ENCODE data around the gene ETS1. TPM values are rescaled to one million over a fixed set of nuclear protein-coding genes. Genes with fewer than 3 reads are reported as not detected.
A peak's percentile ranks its signal among the peaks of the same experiment; 100 is the strongest.

The ETS1 gene
- total RNA-seq, 2 donors from 2014 or later, result 19.3 to 37.6 TPM

DNA sequence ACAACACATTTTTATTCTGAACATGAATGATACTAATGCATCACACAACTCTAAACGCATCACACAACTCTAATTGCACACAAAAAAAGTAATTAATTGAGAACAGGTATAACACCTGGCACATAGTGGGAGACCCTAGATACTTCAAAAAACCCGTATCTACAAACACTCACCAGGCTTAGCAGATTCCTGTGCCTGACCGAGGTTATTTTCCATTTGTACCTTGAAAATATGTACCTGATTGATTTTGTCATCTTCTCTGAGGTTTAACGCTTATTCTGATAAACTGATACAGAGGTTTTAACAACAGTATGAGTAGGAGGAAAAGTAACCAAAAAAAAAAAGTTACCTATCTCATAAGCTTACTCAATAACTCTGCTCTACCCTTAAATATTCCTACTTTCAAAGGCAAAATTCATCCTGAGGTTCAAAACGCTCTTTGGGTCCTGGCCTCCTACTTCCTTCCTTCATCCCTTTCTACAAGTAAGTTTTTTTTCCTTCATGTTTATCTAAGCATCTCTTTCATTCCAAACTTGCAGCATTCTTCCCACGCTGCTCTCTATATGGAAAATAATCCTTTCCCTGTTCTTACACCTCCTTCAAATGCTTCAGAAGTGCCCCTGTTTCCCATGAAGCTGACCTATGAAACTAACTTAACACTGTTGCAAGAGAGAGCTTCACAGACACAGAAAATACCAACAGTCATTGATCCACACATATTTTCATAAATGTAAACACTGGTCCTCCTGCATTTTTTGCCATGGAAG, 73.3 kb downstream of the ETS1 start:
- Histone ChIP-seq H3K4me3 (no peak overlapping the region), H3K9ac (ENCODE audit: low read depth in 2 of 2, low read length in 2 of 2) (peak overlapping the region in 1 of 2 donors; percentile 29), H3K9me3 (no peaks in the 10 kb centered on the region), H3K36me3 (no peaks in the 10 kb centered on the region), H3K4me1 (peaks cover 8% of the 10 kb centered on the region), H3K27me3 (no peaks in the 10 kb centered on the region), H3K27ac (peak overlapping the region; percentile 4)
- TF ChIP-seq, protein P1, sequence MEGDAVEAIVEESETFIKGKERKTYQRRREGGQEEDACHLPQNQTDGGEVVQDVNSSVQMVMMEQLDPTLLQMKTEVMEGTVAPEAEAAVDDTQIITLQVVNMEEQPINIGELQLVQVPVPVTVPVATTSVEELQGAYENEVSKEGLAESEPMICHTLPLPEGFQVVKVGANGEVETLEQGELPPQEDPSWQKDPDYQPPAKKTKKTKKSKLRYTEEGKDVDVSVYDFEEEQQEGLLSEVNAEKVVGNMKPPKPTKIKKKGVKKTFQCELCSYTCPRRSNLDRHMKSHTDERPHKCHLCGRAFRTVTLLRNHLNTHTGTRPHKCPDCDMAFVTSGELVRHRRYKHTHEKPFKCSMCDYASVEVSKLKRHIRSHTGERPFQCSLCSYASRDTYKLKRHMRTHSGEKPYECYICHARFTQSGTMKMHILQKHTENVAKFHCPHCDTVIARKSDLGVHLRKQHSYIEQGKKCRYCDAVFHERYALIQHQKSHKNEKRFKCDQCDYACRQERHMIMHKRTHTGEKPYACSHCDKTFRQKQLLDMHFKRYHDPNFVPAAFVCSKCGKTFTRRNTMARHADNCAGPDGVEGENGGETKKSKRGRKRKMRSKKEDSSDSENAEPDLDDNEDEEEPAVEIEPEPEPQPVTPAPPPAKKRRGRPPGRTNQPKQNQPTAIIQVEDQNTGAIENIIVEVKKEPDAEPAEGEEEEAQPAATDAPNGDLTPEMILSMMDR (IDR thresholded peaks at IDR 0.05), result no peak
- intact Hi-C loops (cut with DNase I), result no loop called here
- DNase-seq, result no peak

DNA sequence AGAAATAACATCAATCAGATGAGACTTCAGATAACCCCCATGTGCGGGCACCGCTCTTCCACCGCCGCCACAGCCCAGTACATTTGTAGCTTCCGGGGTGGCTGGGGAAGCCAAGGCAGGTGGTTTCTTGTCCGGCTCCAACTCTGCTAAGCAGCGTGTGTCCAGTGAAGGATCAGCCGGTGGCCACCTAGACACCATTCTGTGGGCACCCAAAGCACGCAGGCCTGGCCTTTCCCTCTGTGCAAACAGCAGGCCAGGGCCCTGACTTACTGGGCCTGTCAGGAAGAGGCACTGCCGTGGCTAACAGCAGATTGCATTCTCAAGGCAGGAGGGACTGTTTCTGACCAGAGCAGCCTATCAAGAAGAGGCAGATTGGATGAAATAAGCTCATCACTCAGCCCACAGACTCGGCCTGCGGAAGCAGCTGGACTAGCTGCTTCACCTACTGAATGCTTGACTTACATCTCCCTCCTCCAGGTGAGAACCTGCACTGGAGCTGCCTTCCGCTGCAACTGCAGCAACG, 74.8 kb downstream of the ETS1 start:
- intact Hi-C loops (cut with DNase I), result no loop called here
- no peaks in the 10 kb centered on the region for H3K36me3 ChIP-seq
- H3K27me3 ChIP-seq, result no peaks in the 10 kb centered on the region
- H3K4me3 ChIP-seq, result no peak overlapping the region
- no peaks in the 10 kb centered on the region for H3K9me3 ChIP-seq
- no peak overlapping the region for H3K27ac ChIP-seq
- TF ChIP-seq, protein P1 (IDR thresholded peaks at IDR 0.05), result no peak
- no peak for DNase-seq
- H3K4me1 ChIP-seq, result peaks cover 8% of the 10 kb centered on the region
- peak overlapping the region in 1 of 2 donors; percentile 28 for H3K9ac ChIP-seq (ENCODE audit: low read depth in 2 of 2, low read length in 2 of 2)

DNA sequence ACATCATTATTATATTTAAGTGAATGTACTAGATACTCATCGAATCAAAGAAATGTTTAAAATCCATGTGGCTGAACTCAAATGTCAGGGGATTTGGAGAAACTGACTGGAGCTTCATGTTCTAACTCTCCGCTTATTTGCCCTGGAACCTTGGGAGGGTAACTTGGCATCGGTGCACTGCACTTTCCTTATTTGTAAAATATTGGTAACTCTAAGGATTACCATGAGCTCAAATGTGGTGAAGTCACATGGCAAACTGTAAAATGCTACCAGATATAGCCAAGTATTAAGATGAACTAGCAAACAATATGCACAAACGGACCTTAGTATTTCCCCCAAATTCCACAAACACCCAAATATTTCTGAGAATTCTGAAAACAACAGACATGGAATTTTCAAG, 75.6 kb downstream of the ETS1 start:
- peaks cover 8% of the 10 kb centered on the region for H3K4me1 ChIP-seq
- H3K9ac ChIP-seq (ENCODE audit: low read depth in 2 of 2, low read length in 2 of 2), result peak overlapping the region in 1 of 2 donors; percentile 28
- no peaks in the 10 kb centered on the region for H3K27me3 ChIP-seq
- H3K9me3 ChIP-seq, result no peaks in the 10 kb centered on the region
- no peak for DNase-seq
- no peak overlapping the region for H3K27ac ChIP-seq
- intact Hi-C loops (cut with DNase I), result no loop called here
- no peaks in the 10 kb centered on the region for H3K36me3 ChIP-seq
- no peak overlapping the region for H3K4me3 ChIP-seq
- TF ChIP-seq, protein P1 (IDR thresholded peaks at IDR 0.05), result no peak

DNA sequence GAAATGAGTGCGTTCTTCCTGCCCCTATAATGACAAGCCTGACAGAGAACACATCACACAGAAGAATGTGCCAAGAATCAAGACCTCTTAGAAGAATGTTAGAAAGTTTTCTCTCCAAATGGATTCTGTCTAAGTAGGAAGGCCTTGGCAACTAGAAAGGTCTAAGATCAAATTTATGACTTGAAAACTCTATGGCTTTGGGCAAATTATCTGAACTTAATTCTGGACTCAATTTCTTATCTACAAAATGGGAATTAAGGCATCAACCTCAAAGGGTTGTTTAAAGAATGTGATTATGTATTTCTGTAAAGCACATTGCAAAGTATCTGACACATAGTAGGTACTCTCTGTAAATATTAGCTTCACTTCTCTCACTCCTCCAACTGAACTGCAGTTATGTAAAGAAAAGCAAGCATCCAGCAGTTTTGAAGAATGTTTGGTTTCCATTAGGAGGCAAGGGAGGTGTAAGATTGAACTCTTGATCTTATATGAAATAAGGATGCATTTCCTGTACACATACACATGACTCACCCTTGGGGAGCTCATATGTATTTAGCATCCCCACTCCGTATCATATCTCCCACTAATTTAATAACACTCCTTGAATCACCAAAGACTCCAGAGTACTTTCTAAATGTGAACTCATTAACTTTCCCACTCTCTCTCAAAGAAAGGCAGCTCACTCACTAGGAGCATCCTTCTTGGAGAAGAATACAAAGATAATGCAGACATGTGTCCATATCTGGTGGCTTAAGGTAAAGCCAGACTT, 77.6 kb downstream of the ETS1 start:
- Histone ChIP-seq H3K27ac (peak overlapping the region; percentile 6), H3K4me3 (no peak overlapping the region)

More for the DNA sequence above, 77.6 kb downstream of the ETS1 start:
- Histone ChIP-seq H3K27me3 (no peaks in the 10 kb centered on the region), H3K36me3 (no peaks in the 10 kb centered on the region), H3K9me3 (no peaks in the 10 kb centered on the region), H3K9ac (ENCODE audit: low read depth in 2 of 2, low read length in 2 of 2) (no peak overlapping the region), H3K4me1 (no peaks in the 10 kb centered on the region)
- TF ChIP-seq, protein P1 (IDR thresholded peaks at IDR 0.05), result no peak
- intact Hi-C loops (cut with DNase I), result no loop called here
- DNase-seq, result no peak

All from colonic mucosa (tissue), 4 donors.